ENCODE results near the gene CCDC192. TPM values are rescaled to one million over a fixed set of nuclear protein-coding genes. Genes with fewer than 3 reads are reported as not detected.

CCDC192 gene
- total RNA-seq, 2 donors from 2014 or later, result not detected

DNA sequence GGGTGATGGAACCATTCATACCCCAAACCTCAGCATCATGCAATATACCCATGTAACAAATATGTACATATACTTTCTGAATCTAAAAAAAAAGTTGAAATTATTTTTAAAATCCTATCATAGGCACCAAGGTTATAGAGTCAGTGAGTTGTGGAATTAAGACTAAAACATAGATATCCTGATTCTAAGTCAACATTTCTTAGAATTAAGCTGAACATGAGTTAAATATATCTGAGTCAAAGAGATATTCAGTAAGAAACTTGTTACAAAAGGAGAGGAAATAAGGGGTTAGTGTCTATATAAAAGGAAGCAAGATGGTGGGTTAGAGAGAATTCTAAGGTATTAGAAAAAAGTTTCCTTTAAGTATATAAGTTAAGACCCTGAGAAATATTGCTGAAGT, 89.9 kb downstream of the CCDC192 start:
- no peak for DNase-seq (ENCODE audit: low spot score)
- Mint-ChIP-seq H3K4me3 (no peak overlapping the region), H3K27me3 (no peaks in the 10 kb centered on the region), H3K27ac (no peak overlapping the region), H3K4me1 (ENCODE audit: low read depth in 2 of 2) (no peaks in the 10 kb centered on the region), H3K9me3 (peaks cover 11% of the 10 kb centered on the region), H3K36me3 (peaks cover 21% of the 10 kb centered on the region)
- ATAC-seq, result no peak

DNA sequence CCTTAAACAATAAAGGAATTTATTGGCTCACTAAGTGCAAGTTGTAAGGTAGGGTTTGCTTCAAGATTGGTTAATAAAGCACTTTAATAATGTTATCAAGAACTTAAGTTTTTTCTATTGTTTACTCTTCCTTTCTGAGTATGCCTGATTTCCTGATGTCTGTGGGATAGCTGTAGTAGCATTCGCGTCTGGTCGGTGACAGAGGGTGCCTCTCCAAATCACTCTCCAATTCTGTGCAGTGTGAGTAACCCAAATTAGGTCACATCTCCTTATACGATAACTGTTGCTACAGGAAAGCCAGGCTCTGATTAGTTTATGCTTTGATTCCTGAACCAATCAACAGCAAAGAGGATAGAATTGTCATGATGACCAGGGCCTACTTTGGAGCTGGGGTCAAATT, 90.7 kb downstream of the CCDC192 start:
- H3K9me3 Mint-ChIP-seq, result peaks cover 11% of the 10 kb centered on the region
- no peak for DNase-seq (ENCODE audit: low spot score)
- H3K4me1 Mint-ChIP-seq (ENCODE audit: low read depth in 2 of 2), result no peaks in the 10 kb centered on the region
- H3K27ac Mint-ChIP-seq, result no peak overlapping the region
- no peak for ATAC-seq
- no peaks in the 10 kb centered on the region for H3K27me3 Mint-ChIP-seq
- H3K36me3 Mint-ChIP-seq, result peaks cover 15% of the 10 kb centered on the region
- no peak overlapping the region for H3K4me3 Mint-ChIP-seq

DNA sequence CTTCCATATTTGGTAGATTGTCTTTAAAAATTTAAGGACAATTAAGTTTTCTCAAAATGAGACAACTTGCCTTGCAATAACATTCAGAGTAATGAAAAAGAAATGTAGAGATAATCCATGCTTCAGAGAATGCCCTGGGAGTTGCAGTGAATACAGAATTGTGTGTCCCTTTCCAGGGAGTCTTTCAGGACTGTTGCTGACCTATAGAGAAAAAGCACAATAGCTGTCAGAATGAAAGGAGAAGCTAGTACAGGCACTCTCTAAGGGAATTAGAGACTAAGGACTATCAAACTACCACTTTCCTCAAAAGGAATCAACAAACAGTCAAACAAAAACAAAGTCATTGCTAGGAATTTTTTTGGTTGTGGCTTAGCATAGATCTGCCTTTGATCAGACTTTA, 93.0 kb downstream of the CCDC192 start:
- peaks cover 8% of the 10 kb centered on the region for H3K9me3 Mint-ChIP-seq
- H3K27me3 Mint-ChIP-seq, result no peaks in the 10 kb centered on the region
- no peaks in the 10 kb centered on the region for H3K4me1 Mint-ChIP-seq (ENCODE audit: low read depth in 2 of 2)
- no peak overlapping the region for H3K27ac Mint-ChIP-seq
- H3K36me3 Mint-ChIP-seq, result peaks cover 8% of the 10 kb centered on the region
- H3K4me3 Mint-ChIP-seq, result no peak overlapping the region
- ATAC-seq (no peak), DNase-seq (ENCODE audit: low spot score) (no peak)

DNA sequence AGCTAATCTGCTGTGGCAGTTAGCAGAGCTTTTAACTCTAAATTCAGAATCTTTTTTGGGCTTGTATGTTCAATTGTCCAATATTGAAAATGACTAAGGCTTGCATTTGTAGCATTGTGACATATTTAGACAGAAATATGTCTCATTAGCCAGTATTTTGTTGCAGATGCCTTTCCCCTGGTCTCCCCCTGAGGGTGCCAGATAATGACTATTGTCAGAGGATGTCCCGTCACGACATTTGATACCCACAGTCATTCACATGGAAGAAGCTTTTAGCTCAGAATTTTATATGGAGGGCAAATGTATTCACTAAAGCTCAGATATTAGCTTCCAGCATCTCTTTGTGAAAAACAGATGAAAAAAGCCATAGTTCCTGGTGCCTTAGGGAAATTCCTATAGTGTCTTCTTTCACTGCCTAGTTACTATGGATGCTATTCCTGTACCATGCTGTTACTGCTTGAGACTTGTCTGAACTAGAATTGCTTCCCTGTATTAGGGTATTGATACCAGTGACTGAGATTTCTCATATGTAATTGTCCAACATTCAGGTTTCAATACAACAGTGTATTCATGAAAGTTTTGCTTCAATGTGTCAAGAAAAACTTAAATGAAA, 96.2 kb downstream of the CCDC192 start:
- no peak overlapping the region for H3K27ac Mint-ChIP-seq
- no peak overlapping the region for H3K4me3 Mint-ChIP-seq
- no peaks in the 10 kb centered on the region for H3K4me1 Mint-ChIP-seq (ENCODE audit: low read depth in 2 of 2)
- DNase-seq (ENCODE audit: low spot score) (no peak), ATAC-seq (no peak)
- no peaks in the 10 kb centered on the region for H3K36me3 Mint-ChIP-seq
- H3K9me3 Mint-ChIP-seq, result no peaks in the 10 kb centered on the region
- peaks cover 0 to 3% of the 10 kb centered on the region in 2 donors for H3K27me3 Mint-ChIP-seq

DNA sequence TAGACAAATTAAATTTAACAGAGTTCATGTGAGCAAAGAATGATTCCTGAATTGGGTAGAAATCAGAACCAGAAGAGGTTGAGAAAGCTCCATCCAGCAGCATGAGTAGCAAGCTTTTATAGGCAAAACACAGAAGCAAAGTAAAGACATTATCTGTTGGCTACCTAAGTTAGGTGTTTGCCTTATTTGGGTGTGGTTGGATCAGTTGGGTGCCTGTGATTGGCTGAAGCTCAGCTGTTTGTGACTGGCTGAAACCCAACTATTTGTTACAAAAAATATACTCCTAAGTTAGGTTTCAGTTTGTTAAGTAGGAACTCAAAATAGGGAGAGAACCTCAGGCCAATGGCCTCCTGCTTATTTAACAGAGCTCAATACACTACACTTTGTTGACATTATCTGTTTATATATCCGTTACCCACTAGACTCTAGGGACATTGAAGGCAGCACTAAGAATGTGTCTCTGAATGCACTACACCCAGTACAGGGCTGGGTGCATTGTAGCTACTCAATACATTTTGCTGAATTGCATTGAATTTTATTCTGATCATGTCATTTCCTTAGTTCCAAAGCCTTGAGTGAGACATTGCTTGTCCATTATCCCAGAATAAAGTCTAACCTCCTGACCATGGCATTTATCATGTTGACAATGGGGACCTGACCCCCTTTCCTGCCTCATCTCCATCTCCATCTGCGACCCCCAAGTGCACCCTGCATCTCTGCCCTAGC, 98.7 kb downstream of the CCDC192 start:
- Mint-ChIP-seq H3K4me3 (no peak overlapping the region), H3K27ac (no peak overlapping the region), H3K4me1 (ENCODE audit: low read depth in 2 of 2) (no peaks in the 10 kb centered on the region), H3K27me3 (peaks cover 0 to 3% of the 10 kb centered on the region in 2 donors), H3K36me3 (no peaks in the 10 kb centered on the region), H3K9me3 (no peaks in the 10 kb centered on the region)
- no peak for DNase-seq (ENCODE audit: low spot score)
- ATAC-seq, result no peak

DNA sequence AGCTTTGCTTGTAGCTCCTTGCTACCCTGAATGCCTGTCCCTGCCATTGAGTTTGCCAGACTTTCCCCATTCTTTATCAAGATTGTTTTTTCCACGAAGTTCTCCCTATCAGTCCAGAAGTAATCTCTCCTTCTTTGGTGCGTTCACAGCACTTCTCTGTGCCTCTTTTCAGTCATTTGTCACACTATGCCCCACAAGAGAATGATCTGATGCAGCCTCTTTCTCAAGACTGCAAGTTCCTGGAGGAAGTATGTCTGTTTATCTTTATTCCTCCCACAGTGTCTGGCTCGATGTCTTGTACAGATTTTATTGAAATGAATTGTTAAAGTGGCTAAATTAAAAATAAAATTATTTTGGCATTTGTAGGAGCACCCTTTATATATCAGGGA, 99.3 kb downstream of the CCDC192 start:
- no peak overlapping the region for H3K27ac Mint-ChIP-seq
- no peaks in the 10 kb centered on the region for H3K9me3 Mint-ChIP-seq
- ATAC-seq, result no peak
- H3K4me1 Mint-ChIP-seq (ENCODE audit: low read depth in 2 of 2), result no peaks in the 10 kb centered on the region
- no peak for DNase-seq (ENCODE audit: low spot score)
- H3K27me3 Mint-ChIP-seq, result peaks cover 0 to 3% of the 10 kb centered on the region in 2 donors
- no peaks in the 10 kb centered on the region for H3K36me3 Mint-ChIP-seq
- no peak overlapping the region for H3K4me3 Mint-ChIP-seq

DNA sequence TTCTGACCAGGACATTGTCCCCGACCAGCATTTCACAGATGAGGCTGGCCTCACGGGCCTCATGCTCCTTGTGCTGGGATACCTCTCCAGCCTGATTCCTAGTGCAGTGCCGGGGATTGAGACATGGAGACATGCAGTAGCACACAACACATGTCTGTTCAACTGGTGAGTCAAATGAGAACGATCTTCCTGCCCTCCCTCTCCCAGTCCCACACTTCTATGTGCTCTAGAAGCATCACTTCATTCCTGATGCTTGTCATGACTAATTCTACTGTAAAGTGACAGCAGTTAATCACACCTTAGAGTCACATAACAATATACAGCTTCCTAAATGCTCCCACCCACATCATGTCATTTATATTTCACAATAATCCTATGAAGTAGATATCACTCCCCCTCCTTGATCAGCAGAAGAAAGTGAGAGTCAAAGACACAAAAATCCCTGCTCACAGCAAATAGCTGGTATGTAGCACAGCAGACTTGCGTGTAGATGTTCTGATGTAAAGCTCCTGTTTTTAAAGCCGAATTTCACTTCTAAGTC, 101.8 kb downstream of the CCDC192 start:
- Mint-ChIP-seq H3K27me3 (peaks cover 0 to 6% of the 10 kb centered on the region in 2 donors), H3K9me3 (no peaks in the 10 kb centered on the region), H3K36me3 (no peaks in the 10 kb centered on the region), H3K27ac (no peak overlapping the region), H3K4me3 (no peak overlapping the region), H3K4me1 (ENCODE audit: low read depth in 2 of 2) (no peaks in the 10 kb centered on the region)
- DNase-seq (ENCODE audit: low spot score) (no peak), ATAC-seq (no peak)

DNA sequence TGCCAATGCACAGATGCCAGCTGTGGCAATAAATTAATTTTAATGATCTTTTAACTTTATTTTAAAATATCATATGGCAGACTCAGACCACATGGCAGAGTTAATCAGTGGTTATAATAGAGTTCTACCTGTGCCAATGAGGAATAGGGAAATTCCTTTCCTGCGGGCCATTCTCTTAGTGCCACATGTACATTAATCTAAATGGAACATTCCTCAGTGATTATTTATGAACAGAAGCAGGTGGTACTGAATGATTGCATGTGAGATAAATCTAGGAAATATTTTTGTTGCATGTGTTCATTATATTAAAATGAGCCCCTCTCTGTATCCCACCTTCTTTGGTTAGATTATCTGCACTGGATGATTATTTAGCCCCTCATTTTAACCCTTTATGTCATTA, 102.3 kb downstream of the CCDC192 start:
- Mint-ChIP-seq H3K9me3 (no peaks in the 10 kb centered on the region), H3K4me3 (no peak overlapping the region), H3K36me3 (no peaks in the 10 kb centered on the region), H3K27ac (no peak overlapping the region), H3K4me1 (ENCODE audit: low read depth in 2 of 2) (no peaks in the 10 kb centered on the region), H3K27me3 (peaks cover 0 to 6% of the 10 kb centered on the region in 2 donors)
- DNase-seq (ENCODE audit: low spot score) (no peak), ATAC-seq (no peak)

DNA sequence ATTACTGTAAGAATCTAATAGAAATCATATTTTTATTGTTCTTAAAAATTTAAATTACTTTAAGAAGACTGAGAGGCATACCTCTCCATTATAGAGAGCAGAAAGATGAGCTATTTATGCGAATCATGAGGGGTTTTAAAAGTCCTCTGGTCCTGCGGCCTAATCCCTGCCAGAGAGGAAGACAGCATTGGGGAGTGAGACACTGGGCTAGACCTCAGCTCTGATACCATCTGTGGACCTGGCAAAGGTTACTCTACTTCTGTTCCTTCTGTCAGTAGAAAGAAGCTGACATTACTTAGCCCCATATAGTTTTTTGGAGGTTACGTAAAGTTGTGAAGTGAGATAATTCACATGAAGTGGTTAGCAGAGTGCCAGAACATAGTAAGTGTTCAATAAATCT, 103.6 kb downstream of the CCDC192 start:
- DNase-seq (ENCODE audit: low spot score) (no peak), ATAC-seq (no peak)
- Mint-ChIP-seq H3K9me3 (no peaks in the 10 kb centered on the region), H3K27ac (no peak overlapping the region), H3K27me3 (peaks cover 0 to 6% of the 10 kb centered on the region in 2 donors), H3K4me1 (ENCODE audit: low read depth in 2 of 2) (no peaks in the 10 kb centered on the region), H3K4me3 (no peak overlapping the region), H3K36me3 (no peaks in the 10 kb centered on the region)

DNA sequence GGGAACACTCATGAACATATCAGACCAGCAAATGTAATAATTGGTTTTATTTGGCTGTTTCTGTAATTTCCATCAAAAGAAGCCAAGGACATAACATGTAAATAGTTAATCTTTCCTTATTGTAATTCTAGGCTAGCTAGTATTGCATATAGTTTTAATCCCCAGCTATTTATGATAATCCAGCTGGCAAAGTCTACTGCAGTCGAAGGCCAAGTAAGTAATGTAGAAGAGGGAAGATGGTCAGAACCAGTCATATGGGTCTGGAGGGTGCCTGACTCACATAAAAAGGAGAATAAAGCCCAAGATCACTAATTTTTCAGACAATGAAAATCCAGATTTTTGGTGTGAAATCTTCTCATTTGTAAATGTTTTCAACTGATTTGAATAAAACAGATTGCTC, 106.3 kb downstream of the CCDC192 start:
- H3K9me3 Mint-ChIP-seq, result no peaks in the 10 kb centered on the region
- no peaks in the 10 kb centered on the region for H3K4me1 Mint-ChIP-seq (ENCODE audit: low read depth in 2 of 2)
- ATAC-seq (no peak), DNase-seq (ENCODE audit: low spot score) (no peak)
- H3K27me3 Mint-ChIP-seq, result peaks cover 9 to 15% of the 10 kb centered on the region in 2 donors
- H3K4me3 Mint-ChIP-seq, result no peak overlapping the region
- no peak overlapping the region for H3K27ac Mint-ChIP-seq
- no peaks in the 10 kb centered on the region for H3K36me3 Mint-ChIP-seq

DNA sequence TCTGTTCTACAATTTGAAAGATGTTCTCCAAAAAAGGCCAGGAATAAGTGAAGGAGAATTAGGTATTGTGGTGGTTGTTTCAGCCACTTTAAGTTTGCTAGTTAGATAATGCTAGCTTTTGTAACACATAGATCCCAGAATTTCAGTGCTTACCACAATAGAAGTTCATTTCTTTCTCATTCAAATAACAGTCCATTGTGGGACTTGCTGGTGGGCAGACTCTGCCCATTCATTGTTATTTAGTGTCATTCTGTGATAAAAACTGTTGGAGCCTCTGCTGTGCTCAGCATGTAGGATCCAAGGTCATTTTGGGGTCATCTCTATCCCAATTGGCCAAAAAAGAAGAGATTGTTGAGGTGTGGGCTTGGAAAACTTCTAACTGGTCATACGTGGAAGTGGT, 106.8 kb downstream of the CCDC192 start:
- H3K9me3 Mint-ChIP-seq, result peaks cover 2% of the 10 kb centered on the region

DNA sequence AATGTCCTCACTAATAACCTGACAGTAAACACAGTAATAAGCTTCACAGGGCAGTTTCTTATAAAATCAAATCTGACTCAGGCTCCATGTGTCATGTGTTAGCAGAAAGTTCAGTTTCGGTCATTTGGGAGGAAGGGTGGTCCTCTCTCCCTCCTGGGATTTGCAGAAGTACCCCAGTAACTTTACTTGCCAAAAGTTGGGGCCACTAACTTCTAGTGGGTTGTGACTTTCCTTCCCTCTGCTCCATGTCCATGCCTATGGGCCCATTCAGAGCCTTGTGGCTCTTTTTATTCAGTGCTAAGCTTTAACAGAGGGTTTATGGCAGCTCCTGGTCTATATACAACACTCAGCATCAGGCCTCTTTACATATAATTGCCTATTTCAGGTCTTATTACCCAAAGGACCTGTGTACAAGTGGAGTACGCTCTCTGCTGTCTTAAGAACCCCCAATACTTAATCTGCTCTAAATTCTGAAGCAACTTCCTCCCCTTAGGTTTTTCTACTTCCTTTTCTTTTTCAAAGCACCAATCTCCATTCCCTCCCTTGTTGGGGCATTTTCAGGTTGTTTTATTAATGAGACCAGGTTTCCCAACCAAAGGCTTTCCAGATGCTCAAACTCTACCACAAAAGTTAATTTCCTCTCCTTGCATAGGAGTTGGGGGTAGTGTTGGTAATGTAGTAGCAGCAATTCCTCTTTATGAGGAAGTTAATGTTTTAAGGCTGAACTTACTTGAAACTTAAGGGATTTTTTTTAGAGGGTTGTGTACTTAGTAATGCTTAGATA, 107.7 kb downstream of the CCDC192 start:
- H3K27me3 Mint-ChIP-seq, result peaks cover 13 to 21% of the 10 kb centered on the region in 2 donors
- no peaks in the 10 kb centered on the region for H3K36me3 Mint-ChIP-seq
- H3K9me3 Mint-ChIP-seq, result peaks cover 3% of the 10 kb centered on the region
- H3K4me1 Mint-ChIP-seq (ENCODE audit: low read depth in 2 of 2), result no peaks in the 10 kb centered on the region
- H3K27ac Mint-ChIP-seq, result no peak overlapping the region
- ATAC-seq, result no peak
- DNase-seq (ENCODE audit: low spot score), result no peak
- no peak overlapping the region for H3K4me3 Mint-ChIP-seq

More for the DNA sequence above, 106.8 kb downstream of the CCDC192 start:
- ATAC-seq, result no peak
- Mint-ChIP-seq H3K4me3 (no peak overlapping the region), H3K4me1 (ENCODE audit: low read depth in 2 of 2) (no peaks in the 10 kb centered on the region), H3K27ac (no peak overlapping the region), H3K27me3 (peaks cover 11 to 18% of the 10 kb centered on the region in 2 donors), H3K36me3 (no peaks in the 10 kb centered on the region)
- DNase-seq (ENCODE audit: low spot score), result no peak

DNA sequence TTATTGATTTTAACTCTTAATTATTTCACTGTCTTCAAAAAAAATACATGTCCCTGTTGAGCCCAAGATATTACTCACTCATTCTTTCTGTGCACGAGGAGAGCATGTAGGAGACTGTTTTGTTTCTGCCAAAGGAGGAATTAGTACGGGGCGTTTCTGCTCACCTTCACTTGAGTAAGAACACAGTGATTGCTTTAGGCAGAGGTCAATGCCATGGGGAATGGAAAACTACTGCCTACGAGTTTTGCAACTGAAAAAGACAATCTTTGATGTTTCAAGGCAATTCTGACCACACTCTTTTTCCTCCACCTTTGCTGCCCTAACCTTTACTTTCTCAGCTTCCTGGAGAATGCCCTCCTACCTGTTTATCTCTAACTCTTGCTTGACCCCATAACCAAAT, 109.4 kb downstream of the CCDC192 start:
- Mint-ChIP-seq H3K9me3 (peaks cover 3% of the 10 kb centered on the region), H3K4me1 (ENCODE audit: low read depth in 2 of 2) (no peaks in the 10 kb centered on the region), H3K36me3 (no peaks in the 10 kb centered on the region), H3K27ac (no peak overlapping the region), H3K4me3 (no peak overlapping the region), H3K27me3 (peaks cover 13 to 21% of the 10 kb centered on the region in 2 donors)
- DNase-seq (ENCODE audit: low spot score) (no peak), ATAC-seq (no peak)

Data from natural killer cell treated with Interleukin-12 subunit alpha and Interleukin-12 subunit beta and Interleukin-15 and Interleukin-18, amount 100 ng/mL, for 72 hours (primary cell).